ENCODE data around the gene SHC3.

GRCh38 chr9:89171693-89172092, 6.9 kb downstream of the SHC3 start:
- no peak for TF ChIP-seq ZBTB7A (IDR thresholded peaks at IDR 0.05; ENCODE audit: low read depth)
- TF ChIP-seq RAD21 (IDR thresholded peaks at IDR 0.05; ENCODE audit: low read depth) = peak; percentile 38
- TF ChIP-seq MAX (IDR thresholded peaks at IDR 0.05) = no peak
- no peak for TF ChIP-seq REST (IDR thresholded peaks at IDR 0.05; ENCODE audit: low read depth)
- no peak for TF ChIP-seq TAF1 (IDR thresholded peaks at IDR 0.05; ENCODE audit: low read depth)
- no peak for TF ChIP-seq FOXM1 (IDR thresholded peaks at IDR 0.05; ENCODE audit: borderline replicate concordance, low read depth)
- no peak for TF ChIP-seq TEAD4 (IDR thresholded peaks at IDR 0.05)
- no peak for TF ChIP-seq EP300 (IDR thresholded peaks at IDR 0.05; ENCODE audit: borderline replicate concordance)

Measured in Ishikawa (cell line).